HG03571 (cell line): ENCODE results near the gene CCDC47.
"Not testable (repeated sequence)": the region's sequence is repeated elsewhere in the genome, so short reads cannot be mapped to it uniquely, and the experiment has no call there.

Experiments
- ATAC-seq: cut with Tn5 transposase; IDR thresholded peaks from one replicate; pipeline ENCODE4 v1.9.1; 2021; ENCODE audit not compliant: unreplicated experiment

CCDC47 gene

GRCh38 chr17:63740464-63741142 is 32.8 kb downstream of the CCDC47 start:
- ATAC-seq: no peak

- no peak for ATAC-seq
Measured at GRCh38 chr17:63735691-63736090, 37.7 kb downstream of the CCDC47 start.

GRCh38 chr17:63722403-63722802 is 51.0 kb downstream of the CCDC47 start:
- ATAC-seq: no peak

GRCh38 chr17:63720194-63720593 is 53.2 kb downstream of the CCDC47 start:
- ATAC-seq: not testable (repeated sequence)

- no peak for ATAC-seq
Measured at GRCh38 chr17:63718988-63719387, 54.4 kb downstream of the CCDC47 start.

GRCh38 chr17:63716426-63716825 is 57.0 kb downstream of the CCDC47 start:
- ATAC-seq: no peak

- ATAC-seq: no peak
Measured at GRCh38 chr17:63714550-63715277, 58.7 kb downstream of the CCDC47 start.

- no peak for ATAC-seq
Measured at GRCh38 chr17:63709110-63709509, 64.3 kb downstream of the CCDC47 start.

GRCh38 chr17:63707151-63707550 is 66.2 kb downstream of the CCDC47 start:
- ATAC-seq: no peak

- no peak for ATAC-seq
Measured at GRCh38 chr17:63706336-63707082, 66.9 kb downstream of the CCDC47 start.

GRCh38 chr17:63705657-63706056 is 67.7 kb downstream of the CCDC47 start:
- no peak for ATAC-seq

GRCh38 chr17:63704836-63705235 is 68.6 kb downstream of the CCDC47 start:
- no peak for ATAC-seq

- ATAC-seq: no peak
Measured at GRCh38 chr17:63704259-63704576, 69.2 kb downstream of the CCDC47 start.

GRCh38 chr17:63703556-63704258 is 69.7 kb downstream of the CCDC47 start:
- ATAC-seq: no peak

- no peak for ATAC-seq
Measured at GRCh38 chr17:63703029-63703428, 70.4 kb downstream of the CCDC47 start.

GRCh38 chr17:63702721-63703015 is 70.7 kb downstream of the CCDC47 start:
- ATAC-seq: no peak

GRCh38 chr17:63701868-63702720 is 71.3 kb downstream of the CCDC47 start:
- no peak for ATAC-seq

GRCh38 chr17:63701456-63701820 is 72.0 kb downstream of the CCDC47 start:
- ATAC-seq: no peak

GRCh38 chr17:63700528-63701455 is 72.6 kb downstream of the CCDC47 start:
- ATAC-seq: no peak
